NCI-H1417 (cell line): ENCODE data around the gene CHRNB1.

Source experiments
- DNase-seq, 3 experiments: peaks; one replicate each; lab custom pipeline; 2025; lab: John Stamatoyannopoulos, UW

The CHRNB1 gene, protein sequence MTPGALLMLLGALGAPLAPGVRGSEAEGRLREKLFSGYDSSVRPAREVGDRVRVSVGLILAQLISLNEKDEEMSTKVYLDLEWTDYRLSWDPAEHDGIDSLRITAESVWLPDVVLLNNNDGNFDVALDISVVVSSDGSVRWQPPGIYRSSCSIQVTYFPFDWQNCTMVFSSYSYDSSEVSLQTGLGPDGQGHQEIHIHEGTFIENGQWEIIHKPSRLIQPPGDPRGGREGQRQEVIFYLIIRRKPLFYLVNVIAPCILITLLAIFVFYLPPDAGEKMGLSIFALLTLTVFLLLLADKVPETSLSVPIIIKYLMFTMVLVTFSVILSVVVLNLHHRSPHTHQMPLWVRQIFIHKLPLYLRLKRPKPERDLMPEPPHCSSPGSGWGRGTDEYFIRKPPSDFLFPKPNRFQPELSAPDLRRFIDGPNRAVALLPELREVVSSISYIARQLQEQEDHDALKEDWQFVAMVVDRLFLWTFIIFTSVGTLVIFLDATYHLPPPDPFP

DNA sequence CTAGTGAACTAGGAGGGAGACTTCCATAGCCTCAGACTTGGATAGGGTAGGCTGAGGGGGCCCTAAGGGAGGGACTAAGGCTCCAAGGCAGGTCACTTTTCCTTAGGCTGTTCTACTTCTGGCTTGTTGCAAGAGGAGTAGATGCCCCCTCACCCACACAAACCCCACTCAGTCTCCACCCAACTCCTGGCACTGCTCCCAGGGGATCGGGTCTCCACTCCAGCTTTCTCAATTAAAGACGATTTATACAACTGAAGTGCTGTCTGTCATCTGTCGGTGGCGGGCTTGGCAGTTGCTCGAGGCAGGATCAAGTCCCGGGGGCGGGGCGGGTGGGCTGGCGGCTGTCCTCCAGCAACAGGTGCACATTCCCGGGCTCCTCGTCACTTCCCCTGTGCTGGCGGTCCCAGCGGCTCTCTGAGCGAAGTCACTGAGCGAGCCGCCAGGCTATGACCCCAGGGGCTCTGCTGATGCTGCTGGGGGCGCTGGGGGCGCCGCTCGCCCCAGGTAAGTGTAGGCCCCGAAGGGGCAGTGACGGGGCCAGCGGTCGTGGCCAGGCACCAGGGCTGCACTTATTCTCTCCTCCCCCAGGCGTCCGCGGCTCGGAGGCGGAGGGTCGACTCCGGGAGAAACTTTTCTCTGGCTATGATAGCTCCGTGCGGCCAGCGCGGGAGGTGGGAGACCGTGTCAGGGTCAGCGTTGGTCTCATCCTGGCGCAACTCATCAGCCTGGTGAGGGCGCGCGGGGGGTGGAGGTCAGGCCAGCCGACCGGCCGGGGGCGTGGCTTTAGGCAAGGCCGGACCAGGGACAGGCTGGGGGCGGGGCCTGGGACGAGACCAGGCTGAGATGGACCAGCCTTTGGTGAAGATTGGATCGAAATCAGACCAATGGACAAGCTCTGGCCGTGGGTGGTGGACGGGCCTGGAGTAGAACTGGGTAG is at the start of gene CHRNB1:
CHRNB1 (plus strand) TSS at position 380 of the 937 bp plus-strand sequence; CDS start at position 447, 67 bp downstream.
- DNase-seq, result peak in 1 of 3 experiments; percentile 6

DNA sequence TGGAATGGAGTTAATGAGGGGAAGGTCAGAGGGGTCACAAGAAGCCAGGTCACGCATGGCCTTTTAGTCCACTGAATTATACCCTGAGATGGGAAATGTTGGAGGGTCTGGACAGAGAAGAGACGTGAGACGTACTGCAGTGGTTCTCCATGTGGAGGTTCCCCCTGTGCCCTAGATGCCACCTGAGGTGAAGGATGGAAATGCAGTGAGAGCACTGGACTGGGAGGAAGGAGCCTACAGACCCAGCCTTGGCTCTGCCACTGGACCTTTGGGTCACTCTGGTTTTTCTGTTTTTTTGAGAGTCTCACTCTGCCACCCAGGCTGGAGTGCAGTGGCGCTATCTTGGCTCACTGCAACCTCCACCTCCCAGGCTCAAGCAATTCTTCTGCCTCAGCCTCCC is 48.7 kb upstream of the CHRNB1 start:
- no peak for DNase-seq

DNA sequence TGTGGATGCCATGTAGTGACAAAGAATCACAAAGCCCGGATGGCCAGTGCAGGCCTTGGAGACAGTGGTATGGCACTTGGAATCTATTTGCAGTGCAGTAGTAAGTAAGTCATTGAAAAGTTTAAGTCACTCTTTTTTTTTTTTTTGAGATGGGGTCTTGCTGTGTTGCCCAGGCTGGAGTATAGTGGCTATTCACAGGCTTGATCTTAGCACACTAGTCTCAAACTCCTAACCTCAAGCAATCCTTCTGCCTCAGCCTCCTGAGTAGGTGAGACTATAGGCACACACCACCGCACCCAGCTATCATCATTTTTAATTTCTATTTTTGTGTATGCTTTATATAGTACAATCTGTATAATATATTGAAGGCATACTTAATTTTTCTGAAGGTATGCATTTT is 46.2 kb upstream of the CHRNB1 start:
- DNase-seq, result no peak

DNA sequence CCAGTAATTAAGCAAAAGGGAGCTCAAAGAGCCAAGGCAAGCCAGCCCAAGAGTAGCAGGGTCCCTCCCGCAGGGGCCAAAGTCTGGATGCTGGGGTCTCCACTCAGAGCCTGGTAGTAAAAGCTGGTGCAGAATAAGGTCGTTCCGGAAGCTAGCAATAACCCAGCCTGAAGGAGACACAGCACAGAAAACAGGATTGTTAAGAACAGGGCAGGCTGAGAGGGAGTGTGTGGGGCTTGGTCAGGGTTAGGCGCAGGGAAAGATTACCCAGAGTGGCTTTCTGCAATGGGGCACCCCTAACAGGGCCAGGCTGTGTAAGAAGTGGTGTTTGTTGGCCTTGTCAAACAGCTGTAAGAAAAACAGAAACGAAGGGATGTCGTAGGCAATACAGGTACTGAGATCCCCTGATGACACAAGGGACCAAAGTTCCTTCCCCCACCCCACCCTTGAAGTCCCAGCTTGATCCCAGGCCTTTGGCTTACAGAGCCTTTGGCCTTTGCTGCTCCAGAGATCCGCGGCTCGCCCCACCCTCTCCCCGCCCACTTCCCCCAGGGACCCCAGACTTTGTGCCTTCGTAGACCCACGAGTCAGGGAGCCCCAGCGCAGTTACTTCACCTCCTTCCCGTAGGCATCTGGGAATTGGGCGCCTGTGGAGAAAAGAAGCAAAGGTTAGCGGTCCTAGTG is 41.7 kb upstream of the CHRNB1 start:
- DNase-seq, result peak in 2 of 3 experiments; percentile 68 to 71

DNA sequence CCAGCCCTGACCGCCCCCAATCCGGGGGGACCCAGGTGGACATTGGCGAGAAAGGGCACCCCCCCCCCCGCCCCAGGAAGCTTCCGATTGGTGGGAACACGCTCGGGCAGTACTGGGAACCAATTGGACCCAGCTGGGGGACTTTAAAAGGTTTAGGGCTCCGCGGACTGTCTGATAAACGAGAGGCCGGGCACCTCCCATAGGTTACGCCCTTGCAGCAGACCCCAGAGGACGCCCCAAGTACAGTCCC is 41.2 kb upstream of the CHRNB1 start:
- peak in 2 of 3 experiments; percentile 82 to 89 for DNase-seq

DNA sequence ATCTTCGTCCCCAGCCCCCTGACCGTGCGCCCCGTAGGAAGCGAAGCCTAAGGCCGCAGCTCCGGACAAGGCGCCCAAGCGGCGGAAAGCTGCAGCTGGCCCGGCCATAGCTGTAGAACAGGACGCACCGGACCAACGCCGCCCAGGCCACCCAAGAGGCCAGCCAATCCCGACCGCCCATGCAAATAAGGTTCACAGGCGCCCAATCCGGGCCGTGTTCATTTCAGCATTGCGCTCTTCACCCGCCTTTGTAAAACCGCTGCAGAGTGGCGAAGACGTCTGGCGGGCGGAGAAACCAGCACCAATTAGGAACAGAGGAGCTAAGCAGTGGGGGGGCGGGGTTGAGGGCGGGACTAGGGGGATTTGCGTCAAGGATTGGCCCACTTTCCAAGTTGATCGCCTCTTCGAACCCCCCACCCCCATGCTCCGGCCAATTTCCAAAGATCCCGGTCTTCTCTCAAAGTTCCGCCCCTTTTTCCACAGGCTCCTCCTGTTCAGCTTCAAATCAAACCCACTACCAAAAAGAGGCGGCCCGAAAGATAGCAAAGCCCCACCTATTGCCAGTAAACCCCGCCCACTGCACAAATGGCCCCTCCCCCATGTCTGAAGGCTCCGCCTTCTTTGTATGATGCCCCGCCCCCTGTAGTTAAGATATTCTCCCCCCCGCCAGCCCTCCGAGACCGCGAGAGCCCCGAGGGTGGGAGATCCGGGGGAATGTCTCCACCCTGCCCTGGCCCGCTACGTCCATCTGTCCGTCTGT is 40.7 kb upstream of the CHRNB1 start, which contains the start of gene TMEM256:
TMEM256 (minus strand) TSS at position 121 of the 760 bp plus-strand sequence; CDS start at position 108, 13 bp downstream.
- DNase-seq, result peak; percentile 94 to 98 (median 95)

DNA sequence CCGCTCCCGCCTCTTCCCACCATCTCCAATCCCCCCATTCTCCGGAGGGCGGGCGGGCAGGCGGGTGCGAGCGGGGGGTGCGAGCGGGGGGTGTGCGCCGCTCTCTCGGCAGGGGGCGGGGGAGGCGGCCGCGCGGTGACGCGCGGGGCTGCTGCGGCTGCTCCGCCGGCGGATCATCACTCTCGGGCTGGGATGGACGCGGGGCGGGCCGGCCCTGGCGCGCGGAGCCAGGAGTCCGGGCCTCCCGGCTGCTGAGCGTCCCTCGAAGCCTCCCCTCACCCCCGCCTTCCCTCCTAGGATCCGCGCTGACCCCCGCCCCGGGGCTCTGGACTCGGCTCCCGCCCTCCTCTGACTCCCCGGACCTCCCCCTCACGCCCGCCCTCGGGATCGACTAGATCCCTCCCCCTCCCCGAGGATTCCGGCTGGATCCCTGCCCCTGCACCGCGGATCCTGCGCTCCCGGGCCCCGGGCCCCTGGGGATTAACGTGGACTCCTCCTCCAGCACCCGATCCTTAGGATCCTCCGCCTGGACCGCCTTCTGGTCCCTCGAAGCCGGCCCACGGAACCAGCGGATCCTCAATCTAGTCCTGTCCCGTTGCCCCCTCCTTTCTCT is 40.0 kb upstream of the CHRNB1 start:
- DNase-seq, result peak; percentile 49 to 75 (median 56)

DNA sequence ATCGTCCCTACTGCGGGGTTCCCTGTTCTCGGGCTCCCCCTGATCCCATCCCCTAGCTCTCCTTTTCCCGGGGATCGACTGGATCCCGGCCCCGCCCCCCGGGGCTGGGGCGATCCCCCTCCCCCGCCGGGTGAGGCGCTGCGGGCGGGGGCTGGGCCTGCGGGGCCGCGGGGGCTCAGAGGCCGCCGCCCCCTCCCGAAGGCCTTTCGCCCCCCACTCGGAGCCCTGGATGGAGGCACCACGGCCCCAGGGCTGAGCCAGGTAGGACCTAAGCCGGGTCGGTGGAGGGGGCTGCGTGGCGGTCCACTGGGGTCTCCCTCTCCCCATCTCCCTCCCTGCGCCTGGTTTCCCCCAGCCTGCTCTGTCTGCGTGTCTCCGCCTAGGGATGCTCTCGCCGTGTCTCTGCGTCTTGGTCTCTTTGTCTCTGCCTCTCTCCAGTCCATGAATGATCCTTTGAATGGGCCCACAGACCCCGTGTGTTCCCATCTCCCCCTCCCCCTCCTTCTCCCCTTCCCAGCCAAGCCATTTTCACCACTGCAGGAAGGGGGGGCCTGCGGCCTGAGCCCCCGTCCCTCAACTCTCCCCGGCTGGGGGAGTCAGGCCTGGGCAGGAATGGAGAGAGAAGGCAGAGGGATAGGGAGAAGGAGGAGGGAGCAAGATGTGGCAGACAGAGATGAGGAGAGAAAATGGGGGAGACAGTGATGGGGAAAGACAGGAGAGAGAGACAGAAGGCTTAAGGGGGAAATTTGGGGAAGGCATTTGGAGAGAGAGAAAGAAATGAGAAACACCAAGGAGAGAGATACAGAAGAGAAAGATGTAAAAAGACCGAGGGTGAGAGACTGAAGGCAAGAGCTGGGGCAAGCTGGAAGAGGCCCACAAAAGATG is 39.3 kb upstream of the CHRNB1 start:
- DNase-seq, result peak in 2 of 3 experiments; percentile 7 to 23

DNA sequence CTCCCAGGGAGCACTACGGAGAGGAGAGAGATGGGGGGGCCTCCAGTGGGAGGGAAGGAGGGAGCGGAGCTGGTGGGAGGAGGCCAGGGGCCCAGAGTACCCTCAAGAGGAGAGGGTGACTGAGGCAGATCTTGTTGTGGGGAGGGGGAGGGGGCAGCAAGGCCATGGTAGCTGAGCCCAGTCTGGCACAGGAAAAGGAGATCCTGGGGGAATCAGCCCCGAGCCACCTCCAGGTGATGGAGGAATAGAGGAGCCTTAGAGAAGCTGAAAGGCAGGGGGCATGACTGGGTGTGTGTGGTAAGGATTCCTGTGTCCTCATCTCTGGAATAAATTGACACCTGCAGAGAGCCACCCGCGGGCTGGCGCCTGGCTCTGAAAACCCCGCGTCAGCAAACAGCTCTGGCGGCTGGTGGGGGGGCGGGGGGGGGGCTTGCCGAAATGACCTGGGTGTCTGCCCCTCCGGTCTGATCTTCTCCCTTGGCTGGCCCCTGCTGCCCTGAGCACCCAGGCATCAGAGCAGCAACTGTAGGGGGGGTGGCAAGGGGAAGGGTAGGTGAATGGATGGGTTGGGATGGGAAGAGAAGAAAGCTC is 38.5 kb upstream of the CHRNB1 start:
- peak in 2 of 3 experiments; percentile 6 to 44 for DNase-seq

DNA sequence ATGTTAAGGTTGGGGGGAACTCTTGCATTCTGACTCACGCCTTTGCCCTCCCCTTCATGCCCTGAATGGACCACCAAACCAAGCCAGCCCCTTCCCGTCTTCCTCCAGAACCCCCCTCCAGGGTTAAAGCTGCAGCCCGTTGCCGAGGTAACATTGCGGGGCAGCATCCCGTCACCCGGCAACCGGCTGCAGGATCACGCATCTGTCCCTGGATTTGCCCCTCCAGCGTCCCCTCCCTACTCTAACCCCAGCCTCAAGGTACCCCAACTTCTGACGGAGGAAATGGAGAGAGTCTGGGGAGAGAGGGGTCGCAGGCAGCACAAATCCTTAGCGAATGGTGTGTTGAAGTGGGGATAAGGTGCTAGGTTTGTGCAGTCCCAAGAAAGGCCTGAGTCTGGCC is 37.8 kb upstream of the CHRNB1 start:
- no peak for DNase-seq

DNA sequence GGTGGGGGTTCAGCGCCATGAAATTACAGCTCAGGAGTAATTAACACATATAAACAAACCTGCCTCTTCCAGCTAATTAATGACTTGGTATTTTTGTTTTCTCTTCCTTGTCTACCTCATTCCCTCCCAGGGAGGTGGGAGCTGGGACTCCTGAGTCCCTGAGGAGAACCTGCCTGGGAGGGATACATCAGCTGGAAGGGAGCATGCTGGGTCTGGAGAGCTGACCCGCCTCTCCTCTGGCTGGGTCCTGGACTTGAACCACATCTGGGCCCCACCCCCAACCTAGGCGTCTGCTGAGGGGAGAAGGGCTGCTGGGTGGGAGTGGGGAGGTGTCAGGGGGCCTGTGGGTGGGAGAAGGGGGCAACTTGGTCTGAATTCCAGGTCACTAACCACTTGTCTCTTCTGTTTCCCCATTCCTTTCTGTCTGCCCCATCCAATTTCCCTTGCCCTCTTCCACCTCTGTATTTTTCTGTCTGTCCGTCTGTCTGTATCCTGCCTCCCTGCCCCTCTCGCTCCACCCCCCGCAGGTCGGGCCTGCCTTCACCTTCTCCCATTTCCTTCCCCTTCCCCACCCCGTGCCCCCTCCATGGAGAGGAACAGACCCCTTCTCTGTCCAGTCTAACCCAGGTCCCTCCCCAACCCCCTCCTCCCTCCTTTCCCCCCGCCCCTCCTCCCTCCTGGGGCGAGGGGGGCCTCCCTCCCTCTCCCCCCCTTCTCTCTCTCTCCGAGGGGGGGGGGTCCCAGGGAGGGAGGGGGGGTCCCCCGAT is 37.2 kb upstream of the CHRNB1 start, which contains the start of gene NLGN2:
NLGN2 (plus strand) TSS at position 361 of the 767 bp plus-strand sequence. CDS start 411 bp downstream, outside the sequence.
- no peak for DNase-seq

DNA sequence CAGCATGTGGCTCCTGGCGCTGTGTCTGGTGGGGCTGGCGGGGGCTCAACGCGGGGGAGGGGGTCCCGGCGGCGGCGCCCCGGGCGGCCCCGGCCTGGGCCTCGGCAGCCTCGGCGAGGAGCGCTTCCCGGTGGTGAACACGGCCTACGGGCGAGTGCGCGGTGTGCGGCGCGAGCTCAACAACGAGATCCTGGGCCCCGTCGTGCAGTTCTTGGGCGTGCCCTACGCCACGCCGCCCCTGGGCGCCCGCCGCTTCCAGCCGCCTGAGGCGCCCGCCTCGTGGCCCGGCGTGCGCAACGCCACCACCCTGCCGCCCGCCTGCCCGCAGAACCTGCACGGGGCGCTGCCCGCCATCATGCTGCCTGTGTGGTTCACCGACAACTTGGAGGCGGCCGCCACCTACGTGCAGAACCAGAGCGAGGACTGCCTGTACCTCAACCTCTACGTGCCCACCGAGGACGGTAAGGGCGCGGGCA is 36.6 kb upstream of the CHRNB1 start:
- no peak for DNase-seq

DNA sequence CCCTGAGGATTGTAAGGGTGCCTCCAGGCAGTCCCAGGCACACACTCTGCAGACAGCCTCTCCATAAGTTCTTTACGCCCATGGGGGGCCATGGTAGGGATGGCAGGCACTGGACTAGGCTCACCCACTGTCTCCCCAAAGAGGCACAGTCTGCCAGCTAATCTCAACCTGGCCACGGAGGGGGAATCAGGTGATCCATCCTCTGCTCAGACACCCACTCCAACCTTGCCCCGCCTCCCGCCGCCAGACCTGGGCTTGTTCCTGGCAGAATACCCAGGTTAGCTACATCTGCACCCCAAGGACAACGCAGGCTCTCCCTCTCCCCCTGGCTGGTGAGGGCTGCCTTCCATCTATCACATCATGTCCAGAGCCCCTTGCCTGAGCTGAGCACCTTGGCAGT is 36.0 kb upstream of the CHRNB1 start:
- DNase-seq, result no peak

DNA sequence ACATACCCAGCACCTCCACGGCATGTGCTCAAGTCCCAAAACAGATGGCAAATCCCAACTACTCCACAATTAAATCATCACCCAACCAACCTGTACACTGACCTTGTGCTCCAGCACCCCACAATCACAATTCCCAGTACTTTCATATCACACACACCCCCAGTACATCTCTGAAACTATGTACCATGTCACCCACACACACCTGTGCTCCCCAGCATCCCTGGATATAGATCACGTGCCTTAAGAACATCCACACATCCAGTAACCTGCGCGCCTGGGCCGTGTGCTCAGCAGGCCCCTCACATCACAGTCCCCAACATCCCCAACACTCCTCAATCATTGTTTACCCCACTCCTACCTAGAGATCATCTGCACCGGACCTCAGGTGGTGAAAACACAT is 35.1 kb upstream of the CHRNB1 start:
- DNase-seq, result no peak

DNA sequence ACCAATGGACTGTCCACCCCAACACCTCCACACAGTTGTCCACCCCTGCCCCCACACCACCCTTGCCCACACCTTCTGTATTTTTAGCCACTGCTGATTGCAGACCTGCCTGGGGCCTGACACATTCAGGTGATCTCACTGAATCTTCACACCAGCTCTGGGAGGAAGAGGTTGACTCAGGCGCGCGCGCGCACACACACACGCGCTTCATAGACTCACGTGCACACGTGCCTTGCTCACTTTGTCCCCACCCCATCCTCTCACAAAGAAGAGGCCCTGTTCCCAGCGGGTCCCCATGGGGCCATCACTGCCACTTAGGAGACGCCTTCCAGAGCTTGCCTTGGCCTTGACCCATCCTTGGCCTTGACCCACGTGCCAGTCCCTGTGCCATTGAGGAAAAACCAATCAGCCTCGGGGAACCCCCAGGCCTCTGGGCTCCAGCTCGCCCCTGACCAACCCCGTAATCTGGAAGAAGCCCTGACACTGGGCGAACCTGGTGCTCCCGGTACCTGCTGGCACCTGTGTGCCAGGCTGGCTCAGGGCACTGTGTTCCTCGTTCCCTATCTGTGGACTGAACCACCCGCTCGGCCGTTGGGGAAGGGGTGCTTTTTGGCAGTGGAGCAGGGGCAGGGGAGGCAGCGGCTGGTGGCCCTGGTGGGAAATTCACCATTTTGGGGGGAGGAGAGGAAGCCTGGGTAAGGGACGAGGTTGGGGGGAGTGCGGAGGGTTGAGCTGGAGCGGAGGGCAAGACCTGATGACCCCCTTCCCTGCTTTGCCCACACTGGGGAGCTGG is 34.0 kb upstream of the CHRNB1 start:
- no peak for DNase-seq

DNA sequence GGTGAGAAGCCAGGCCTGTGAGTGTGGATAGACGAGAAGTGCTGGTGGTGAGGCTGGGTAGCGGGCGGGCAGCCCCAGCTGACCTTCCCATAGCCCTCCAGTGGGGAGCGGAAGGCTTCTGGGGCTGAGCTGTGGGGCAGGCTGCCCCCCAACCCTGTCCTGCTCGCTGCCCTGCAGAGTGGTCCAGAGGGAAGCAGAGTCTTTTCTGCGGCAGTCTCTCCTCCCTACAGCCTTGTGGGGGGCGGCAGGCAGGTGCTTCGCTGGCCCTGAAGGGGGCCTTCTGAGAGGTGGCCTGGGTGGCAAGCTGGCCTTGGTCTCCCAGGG is 33.5 kb upstream of the CHRNB1 start:
- no peak for DNase-seq

DNA sequence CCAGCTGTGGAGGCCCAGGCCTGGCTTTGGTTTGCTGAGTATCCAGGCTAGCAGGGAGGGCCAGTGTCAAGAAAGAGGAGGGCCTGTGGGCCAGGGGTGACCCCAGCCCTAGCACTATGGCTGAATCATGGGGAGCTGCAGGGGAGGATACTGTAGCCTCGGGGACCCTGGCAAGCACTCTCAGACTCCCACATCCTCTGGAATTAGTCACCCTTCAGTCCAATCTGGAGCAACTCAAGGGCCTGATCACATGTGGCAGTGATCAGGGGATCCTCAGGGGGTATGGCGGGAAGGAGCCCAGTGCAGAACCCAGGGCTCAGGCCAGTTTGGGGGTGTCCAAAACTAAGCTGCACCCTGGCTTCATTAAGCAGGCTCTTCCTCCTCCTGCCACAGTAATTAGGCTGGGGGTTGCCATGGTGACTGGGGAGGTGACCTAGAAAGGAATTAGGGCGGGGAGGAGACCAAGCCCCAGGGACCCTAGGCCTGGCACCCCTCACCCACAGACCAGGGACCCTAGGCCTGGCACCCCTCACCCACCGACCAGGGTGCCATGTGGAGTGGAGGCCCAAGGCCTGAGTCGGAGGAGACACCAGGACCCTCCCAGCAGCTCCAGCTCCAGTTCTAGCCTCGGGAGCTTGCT is 31.4 kb upstream of the CHRNB1 start:
- DNase-seq, result no peak
